DMS53 treated with DMSO at 0.1 percent for 48 hours (cell line): ENCODE results near the gene FHOD3.

Experiments used
- DNase-seq: peaks from one replicate; lab custom pipeline; 2025; ENCODE audit not compliant: unreplicated experiment; lab: John Stamatoyannopoulos, UW

The FHOD3 gene

DNA sequence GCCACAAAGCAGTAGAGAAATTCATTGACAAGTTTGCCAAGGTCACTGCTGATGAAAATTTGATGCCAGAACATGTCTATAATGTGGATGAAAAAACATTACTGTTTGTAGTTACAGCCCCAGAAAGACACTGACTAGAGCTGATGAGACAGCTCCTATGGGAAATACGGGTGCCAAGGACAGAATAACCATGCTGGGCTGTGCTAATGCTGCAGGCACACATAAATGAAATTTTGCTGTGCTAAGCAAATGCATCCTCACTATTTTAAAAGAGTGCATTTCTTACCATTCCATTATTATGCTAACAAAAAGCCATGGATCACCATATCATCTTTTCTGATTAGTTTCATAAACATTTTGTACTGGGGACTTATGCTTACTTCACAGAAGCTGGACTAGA, 208.2 kb downstream of the FHOD3 start:
- DNase-seq, result no peak

- DNase-seq, result no peak
These were observed 212.2 kb downstream of the FHOD3 start for GRCh38 chr18:36509646-36510197.

GRCh38 chr18:36511791-36512352, 214.4 kb downstream of the FHOD3 start:
- no peak for DNase-seq

- no peak for DNase-seq
These were observed 216.0 kb downstream of the FHOD3 start for GRCh38 chr18:36513556-36513955.

GRCh38 chr18:36514778-36515177, 217.3 kb downstream of the FHOD3 start:
- no peak for DNase-seq

DNA sequence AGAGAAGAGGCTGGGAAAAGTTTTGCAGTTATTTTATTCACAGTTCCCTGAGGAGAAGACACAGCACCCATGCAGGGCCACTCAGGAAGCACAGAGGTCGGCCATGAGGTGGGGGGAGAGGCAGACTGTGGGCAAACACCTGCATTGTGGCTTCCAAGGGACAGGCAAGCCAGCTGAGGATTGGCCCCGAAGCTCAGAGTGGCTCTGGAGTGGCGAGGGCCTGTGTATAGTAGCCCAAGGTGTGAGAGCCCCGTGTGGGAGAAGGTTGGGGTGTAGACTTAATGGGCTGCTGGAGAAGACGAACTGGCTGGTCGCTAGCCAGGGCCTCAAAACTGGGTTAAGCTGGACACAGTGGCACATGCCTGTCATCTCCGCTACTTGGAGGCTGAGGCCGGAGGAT, 218.7 kb downstream of the FHOD3 start:
- no peak for DNase-seq

DNA sequence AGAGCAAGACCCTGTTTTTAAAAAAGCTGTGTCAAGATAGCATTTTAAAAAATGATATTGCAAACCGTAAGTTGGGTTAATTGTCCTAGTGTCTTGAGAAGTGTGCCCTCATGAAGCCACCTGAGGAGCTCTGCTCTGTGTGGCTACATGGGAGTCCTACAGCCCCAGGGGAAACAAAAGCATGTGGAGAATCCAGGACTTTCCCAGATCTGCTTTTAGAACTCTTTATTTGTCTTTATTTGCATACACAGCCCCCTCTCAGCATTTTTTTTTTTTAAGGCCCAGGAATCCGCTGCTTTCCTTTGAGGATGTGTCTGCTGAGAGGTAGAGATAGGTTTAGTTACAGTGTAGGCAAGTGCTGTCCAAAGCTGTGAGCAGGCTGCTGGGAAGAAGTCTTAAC, 219.2 kb downstream of the FHOD3 start:
- DNase-seq, result no peak

DNA sequence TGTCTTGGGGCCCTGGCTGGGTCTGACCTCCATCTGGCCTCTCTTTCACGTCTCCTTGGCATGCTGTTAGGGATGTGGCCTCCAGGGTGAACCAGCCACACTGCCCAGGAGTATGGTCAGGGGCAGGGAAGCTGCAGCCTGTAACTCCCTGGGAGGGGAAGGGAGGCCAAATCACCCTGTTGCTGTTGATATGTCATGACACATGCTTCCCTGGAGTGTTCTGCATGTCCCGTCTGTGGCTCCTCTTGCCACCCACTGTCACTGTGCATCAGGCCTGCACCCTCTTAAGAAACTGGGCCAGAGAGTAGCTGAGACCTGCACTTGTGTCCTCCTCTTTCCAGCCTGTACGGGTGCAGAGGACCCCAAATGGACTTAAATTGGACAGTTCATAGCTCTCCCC, 221.3 kb downstream of the FHOD3 start:
- no peak for DNase-seq

DNA sequence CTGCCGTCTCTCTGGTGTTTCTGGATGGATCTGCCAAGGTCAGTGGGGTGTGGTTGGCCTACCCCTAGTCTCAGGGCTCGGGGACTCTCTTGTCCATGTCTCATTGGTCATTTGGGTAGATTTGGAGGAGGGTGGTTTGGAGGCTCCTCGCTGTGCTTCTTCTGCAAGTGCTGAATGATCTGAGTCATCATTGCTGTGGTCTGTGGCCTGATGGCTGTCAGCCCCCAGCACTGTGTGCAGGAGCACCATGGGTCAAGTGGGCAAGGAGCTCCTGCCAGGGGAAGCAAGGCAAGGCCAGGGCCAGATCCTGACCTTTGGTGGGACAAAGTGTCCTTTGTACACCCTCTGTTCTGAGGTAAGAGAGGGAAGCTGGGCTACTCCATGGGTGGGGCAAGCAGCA, 221.8 kb downstream of the FHOD3 start:
- DNase-seq, result no peak

- no peak for DNase-seq
These were observed 225.0 kb downstream of the FHOD3 start for GRCh38 chr18:36522509-36522908.

GRCh38 chr18:36525913-36526312, 228.4 kb downstream of the FHOD3 start:
- DNase-seq, result no peak

DNA sequence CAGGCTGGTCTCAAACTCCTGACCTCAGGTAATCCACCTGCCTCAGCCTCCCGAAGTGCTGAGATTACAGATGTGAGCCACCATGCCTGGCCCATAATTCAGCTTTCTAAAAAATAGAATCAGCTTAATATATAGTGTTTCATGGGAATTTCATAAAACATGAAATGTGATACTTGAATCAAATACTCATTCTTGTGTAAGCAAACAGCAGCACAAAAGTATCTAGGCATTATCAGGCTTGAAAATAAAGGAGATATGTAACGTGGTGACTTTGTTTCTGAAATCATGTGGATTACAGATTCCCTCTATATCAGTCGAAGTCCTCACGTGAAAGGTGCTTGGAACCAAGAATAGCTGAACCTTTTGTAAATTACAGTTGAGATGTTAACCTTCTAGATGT, 229.1 kb downstream of the FHOD3 start:
- no peak for DNase-seq

GRCh38 chr18:36527051-36527450, 229.5 kb downstream of the FHOD3 start:
- no peak for DNase-seq

GRCh38 chr18:36527740-36528455, 230.4 kb downstream of the FHOD3 start:
- DNase-seq, result peak; percentile 2

DNA sequence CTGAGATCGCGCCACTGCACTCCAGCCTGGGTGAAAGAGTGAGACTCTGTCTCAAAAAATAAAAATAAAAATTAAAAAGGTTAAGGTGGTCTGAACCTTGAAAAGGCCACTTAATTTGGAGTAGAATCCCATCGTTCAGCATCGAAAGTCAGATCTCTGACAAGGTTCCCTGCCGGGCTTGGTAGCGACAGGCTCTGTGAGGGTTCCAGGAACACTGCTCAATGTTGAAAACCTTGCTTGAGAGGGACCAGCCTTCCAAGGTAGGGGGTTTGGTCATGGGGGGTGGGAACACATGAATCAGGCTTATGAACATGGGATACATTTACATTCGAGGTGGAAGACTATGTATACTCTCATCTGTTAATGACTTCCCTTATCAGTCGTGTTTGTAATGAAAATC, 232.2 kb downstream of the FHOD3 start:
- no peak for DNase-seq

DNA sequence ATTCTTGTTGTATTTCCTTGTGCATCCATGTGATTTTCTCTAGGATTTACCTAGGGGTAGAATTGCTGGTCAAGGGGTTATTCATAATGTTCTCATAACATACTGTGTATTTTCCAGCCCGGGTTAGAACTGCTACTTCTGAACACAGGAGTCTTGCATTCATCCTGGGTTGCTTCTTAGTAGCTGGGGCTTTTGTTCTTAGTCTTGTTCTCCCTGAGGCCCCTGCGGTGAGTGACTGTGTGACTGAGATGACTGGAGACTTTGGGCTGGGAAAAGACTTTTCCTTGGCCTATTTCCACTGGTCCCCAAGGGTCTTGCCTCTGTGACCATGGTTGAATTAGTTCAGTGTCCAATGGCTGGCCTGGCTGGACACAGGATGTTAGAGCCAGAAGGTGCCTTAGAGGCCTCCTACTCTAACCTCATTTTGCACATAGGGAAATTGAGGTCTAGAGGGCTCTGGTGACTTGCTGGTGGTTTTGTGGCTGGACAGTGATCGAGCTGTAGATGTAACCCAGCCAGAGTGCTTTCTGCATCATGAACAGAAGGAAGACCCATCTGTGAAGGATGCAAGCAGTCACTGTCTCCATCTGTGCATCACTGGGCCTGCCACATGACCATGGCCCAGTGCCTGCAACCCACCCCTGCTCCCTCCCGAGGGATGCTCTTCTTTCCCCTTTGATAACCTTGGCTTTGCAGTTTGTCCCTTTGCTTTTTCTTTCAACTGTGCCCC, 233.3 kb downstream of the FHOD3 start:
- DNase-seq, result no peak

DNA sequence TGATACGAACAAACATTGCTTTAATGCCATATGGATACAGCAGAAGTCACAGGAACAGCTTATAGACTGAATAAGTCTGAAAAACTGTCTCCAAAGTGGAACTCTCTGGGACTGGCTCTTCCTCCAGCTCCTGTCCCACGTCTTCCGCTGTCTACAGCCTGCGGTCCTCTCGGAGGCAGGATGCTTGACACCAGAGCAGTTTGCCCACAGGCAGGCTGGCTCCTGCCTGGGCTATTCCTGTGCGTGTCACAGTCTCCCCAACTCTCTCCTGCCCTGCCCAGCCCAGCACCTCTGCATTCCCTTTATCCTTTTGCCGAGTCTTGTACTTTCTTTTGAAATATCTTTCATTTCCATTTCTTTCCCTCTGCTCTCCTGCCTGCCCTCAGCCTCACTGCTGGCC, 234.1 kb downstream of the FHOD3 start:
- DNase-seq, result no peak

DNA sequence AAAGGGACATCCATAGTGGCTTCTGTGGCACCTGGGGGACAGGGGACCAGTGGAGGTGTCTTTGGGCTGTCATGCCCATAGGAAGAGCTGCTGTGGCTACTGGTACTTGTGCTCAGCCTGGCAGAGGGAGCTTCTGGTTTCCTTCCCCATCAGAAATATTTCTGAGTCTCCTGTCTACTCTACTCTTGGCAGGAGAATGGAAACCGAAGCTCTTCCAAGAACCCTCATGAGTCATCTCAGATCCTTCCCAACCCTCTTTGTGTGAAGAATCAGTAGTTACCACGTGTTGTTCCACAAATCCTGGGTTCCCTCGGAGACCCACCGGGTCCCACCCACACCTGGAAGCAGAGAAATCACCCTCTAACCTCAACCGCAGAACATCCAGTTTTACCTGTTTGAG, 234.9 kb downstream of the FHOD3 start:
- no peak for DNase-seq

GRCh38 chr18:36532815-36533214, 235.3 kb downstream of the FHOD3 start:
- DNase-seq, result no peak

- no peak for DNase-seq
These were observed 236.1 kb downstream of the FHOD3 start for GRCh38 chr18:36533446-36534153.

DNA sequence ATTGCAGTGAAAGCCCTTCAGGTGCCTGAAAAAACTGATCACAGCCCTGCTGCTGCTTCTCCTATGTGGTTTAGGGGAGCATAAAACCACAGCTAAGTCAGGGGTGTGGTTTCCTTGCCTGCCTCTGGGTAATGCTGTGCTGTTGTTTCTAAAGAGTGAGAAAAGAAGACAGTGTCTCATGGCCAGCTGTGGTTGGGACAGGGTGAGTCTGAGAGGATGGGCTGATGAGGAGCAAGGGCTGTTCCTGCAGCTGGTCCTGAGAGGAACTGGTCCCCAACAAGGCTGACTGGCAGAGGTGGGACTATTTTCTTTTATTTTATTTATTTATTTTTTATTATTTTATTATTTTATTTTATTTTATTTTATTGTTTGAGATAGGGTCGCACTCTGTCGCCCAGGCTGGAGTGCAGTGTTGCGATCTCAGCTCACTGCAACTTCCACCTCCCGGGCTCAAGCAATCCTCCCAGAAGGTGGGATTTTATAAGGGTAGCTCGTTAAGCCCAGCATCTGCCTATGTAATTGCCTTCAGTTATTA, 236.7 kb downstream of the FHOD3 start:
- DNase-seq, result no peak
